GM12878 (cell line): ENCODE data around the gene ASCC3. TPM values are rescaled to one million over a fixed set of nuclear protein-coding genes. Genes with fewer than 3 reads are reported as not detected.

Experiments
- ATAC-seq: fragments of 200-7000 bp; cut with Tn5 transposase; 3 replicates; pipeline ENCODE4 v1.9.1; 2020; ENCODE audit warnings: mild to moderate bottlenecking, moderate library complexity
- BruUV-seq: library from RNA; stranded (reverse); fragments of 400-500 nt; replicated peaks from 2 replicates; lab custom pipeline; 2021; lab: Mats Ljungman, UMichigan
- CTCF ChIA-PET: fragments of 300-600 bp; sonication (Branson Sonifier 250); formaldehyde crosslinking; extraction: SDS; loops from one replicate; lab custom pipeline; 2021; ENCODE audit warnings: inconsistent platforms; lab: Yijun Ruan, JAX
- POLR2A ChIA-PET: fragments of 350-600 bp; formaldehyde crosslinking; extraction: SDS; loops from one replicate; lab custom pipeline; 2021; ENCODE audit warnings: inconsistent platforms; lab: Charles Lee
- RAD21 ChIA-PET: fragments of 300-600 bp; sonication (Branson Sonifier 250); formaldehyde crosslinking; loops from one replicate; lab custom pipeline; 2023; ENCODE audit warnings: antibody characterized with exemption; ENCODE audit not compliant: unreplicated experiment; lab: Charles Lee
- SMC1A ChIA-PET: fragments of 300-600 bp; sonication (Branson Sonifier 250); formaldehyde crosslinking; loops from one replicate; lab custom pipeline; 2023; ENCODE audit not compliant: unreplicated experiment, uncharacterized antibody; lab: Charles Lee
- DNase-seq: peaks from one replicate; pipeline ENCODE4 v3.0.0-alpha.2; 2011; ENCODE audit warnings: low read depth, low spot score
- FAIRE-seq: peaks from 3 replicates; lab custom pipeline; 2011; peaks lifted over from hg19 to GRCh38; lab: Jason Lieb, UNC
- H2AFZ ChIP-seq: 2 replicates; pipeline ENCODE4 v1.6.0; 2011; ENCODE audit warnings: low read depth, low read length, control low read depth; ENCODE audit not compliant: control insufficient read depth
- H3K27ac ChIP-seq: 2 replicates; pipeline ENCODE4 v1.5.1; 2011; ENCODE audit warnings: control low read depth; ENCODE audit not compliant: control insufficient read depth, insufficient read depth
- H3K27me3 ChIP-seq, 2 experiments: replicated peaks in 1 of 2; 2 replicates each; pipeline versions ENCODE4 v1.6.0 to v1.6.1; 2011; ENCODE audit warnings: low read length in 1 of 2; ENCODE audit not compliant: control insufficient read depth in 2 of 2, insufficient read depth in 2 of 2
- H3K36me3 ChIP-seq, 2 experiments: 2 replicates each; pipeline ENCODE4 v1.5.1; 2011; ENCODE audit warnings: low read length in 1 of 2; ENCODE audit not compliant: control insufficient read depth in 2 of 2, insufficient read depth in 2 of 2
- H3K4me1 ChIP-seq: 2 replicates; pipeline ENCODE4 v1.6.1; 2011; ENCODE audit warnings: mild to moderate bottlenecking, low read length, moderate library complexity, mixed read lengths; ENCODE audit not compliant: control insufficient read depth, insufficient read depth
- H3K4me2 ChIP-seq: 2 replicates; pipeline ENCODE4 v1.6.0; 2011; ENCODE audit warnings: control low read depth; ENCODE audit not compliant: control insufficient read depth, insufficient read depth
- H3K4me3 ChIP-seq: fragments of 200-600 bp; sonication (generic); 2 replicates; pipeline ENCODE4 v1.5.1; 2016
- H3K79me2 ChIP-seq: 2 replicates; pipeline ENCODE4 v1.6.0; 2011; ENCODE audit warnings: low read length; ENCODE audit not compliant: control insufficient read depth, insufficient read depth
- H3K9ac ChIP-seq: 2 replicates; pipeline ENCODE4 v1.8.0; 2011; ENCODE audit warnings: low read length, control low read depth, mixed read lengths; ENCODE audit not compliant: control insufficient read depth, insufficient read depth
- H3K9me3 ChIP-seq: replicated peaks from 3 replicates; pipeline ENCODE4 v1.5.1; 2011; ENCODE audit warnings: mild to moderate bottlenecking, low read length; ENCODE audit not compliant: control insufficient read depth, insufficient read depth
- H4K20me1 ChIP-seq: 2 replicates; pipeline ENCODE4 v1.6.0; 2011; ENCODE audit not compliant: control insufficient read depth, insufficient read depth
- ATF7 ChIP-seq: fragments of 450-650 bp; IDR thresholded peaks from 2 replicates; pipeline ENCODE4 v1.6.1; 2016; ENCODE audit warnings: low read depth, mild to moderate bottlenecking
- E2F8 ChIP-seq: fragments of 450-650 bp; IDR thresholded peaks from 2 replicates; pipeline ENCODE4 v1.6.1; 2018; ENCODE audit warnings: mild to moderate bottlenecking, low read depth, moderate library complexity; ENCODE audit not compliant: partially characterized antibody
- GABPA ChIP-seq: IDR thresholded peaks from 2 replicates; pipeline ENCODE4 v1.6.1; 2014; ENCODE audit warnings: antibody characterized with exemption, low read depth, mild to moderate bottlenecking, inconsistent platforms
- RAD21 ChIP-seq: IDR thresholded peaks from 2 replicates; pipeline ENCODE4 v1.6.1; 2011; ENCODE audit warnings: mild to moderate bottlenecking, low read depth, low read length, moderate library complexity; ENCODE audit not compliant: insufficient read depth
- RAD51 ChIP-seq: fragments of 450-650 bp; IDR thresholded peaks from 2 replicates; pipeline ENCODE4 v1.6.1; 2016; ENCODE audit warnings: moderate library complexity, mild to moderate bottlenecking, inconsistent platforms
- SMARCA5 ChIP-seq: fragments of 450-650 bp; IDR thresholded peaks from 2 replicates; pipeline ENCODE4 v1.6.1; 2017; ENCODE audit warnings: mild to moderate bottlenecking
- TAF1 ChIP-seq: IDR thresholded peaks from 2 replicates; pipeline ENCODE4 v1.6.1; 2011; ENCODE audit warnings: mild to moderate bottlenecking, low read depth, low read length, borderline replicate concordance
- ZBTB33 ChIP-seq: fragments of 450-650 bp; IDR thresholded peaks from 2 replicates; pipeline ENCODE4 v1.6.1; 2017; ENCODE audit warnings: mild to moderate bottlenecking
- ZNF622 ChIP-seq: fragments of 450-650 bp; IDR thresholded peaks from 2 replicates; pipeline ENCODE4 v1.6.1; 2017; ENCODE audit warnings: mild to moderate bottlenecking, inconsistent platforms
- WGBS: methylation state at CpG from one replicate; pipeline ENCODE4 v1.1.6; 2016; ENCODE audit warnings: low lambda C conversion rate; ENCODE audit not compliant: insufficient replicate concordance, insufficient coverage; ENCODE audit errors: missing lambda C conversion rate; 5-methylcytosine and 5-hydroxymethylcytosine counted together
- in situ Hi-C: fragments of 300-500 bp; cut with MboI; formaldehyde crosslinking; loops from 9 replicates; pipeline ENCODE4 v1.14.3; 2018; ENCODE audit warnings: mixed read lengths
- intact Hi-C: fragments of 100-400 bp; cut with micrococcal nuclease; formaldehyde crosslinking; loops from one replicate; pipeline ENCODE4 v1.14.2; 2022; ENCODE audit not compliant: unreplicated experiment
- polyA plus RNA-seq, 11 experiments: library from polyadenylated mRNA; depleted of rRNA in 4 of 11; unstranded in 6 of 11; stranded (reverse) in 5 of 11; fragments of >200 nt; fragmentation: Nextera tagmentation in 4 of 11; fragmentation: Illumina TruSeq in 1 of 11; extraction: Ambion mirVana in 4 of 11; extraction: Trizol in 1 of 11; gene quantifications; 1 replicate in 1 of 11; 2 replicates in 10 of 11; pipeline versions ENCODE4 v1.2.1 to v1.2.3, GENCODE V29; 2011 to 2016; ENCODE audit warnings: inconsistent platforms in 2 of 11, missing spikeins in 2 of 11, low read depth in 1 of 11
- total RNA-seq, 4 experiments: library from RNA; depleted of rRNA in 3 of 4; stranded (reverse); fragments of >200 nt in 3 of 4; fragmentation: Illumina TruSeq in 1 of 4; extraction: Trizol in 1 of 4; gene quantifications; 2 replicates each; pipeline versions ENCODE4 v1.2.1 to v1.2.3, GENCODE V29; 2013 to 2021
- TF ChIP-seq, protein P1 (sequence below): IDR thresholded peaks from 2 replicates; pipeline ENCODE4 v1.6.1; 2011; ENCODE audit warnings: low read depth, low read length, improper control_type of control experiment, borderline replicate concordance

Gene ASCC3
- total and polyA plus RNA-seq, 10 of the 15 experiments (the other 5 are each of a cell fraction or from before 2014, with no cell fraction given): 19.9 to 76.2 (median 55.9) TPM

DNA sequence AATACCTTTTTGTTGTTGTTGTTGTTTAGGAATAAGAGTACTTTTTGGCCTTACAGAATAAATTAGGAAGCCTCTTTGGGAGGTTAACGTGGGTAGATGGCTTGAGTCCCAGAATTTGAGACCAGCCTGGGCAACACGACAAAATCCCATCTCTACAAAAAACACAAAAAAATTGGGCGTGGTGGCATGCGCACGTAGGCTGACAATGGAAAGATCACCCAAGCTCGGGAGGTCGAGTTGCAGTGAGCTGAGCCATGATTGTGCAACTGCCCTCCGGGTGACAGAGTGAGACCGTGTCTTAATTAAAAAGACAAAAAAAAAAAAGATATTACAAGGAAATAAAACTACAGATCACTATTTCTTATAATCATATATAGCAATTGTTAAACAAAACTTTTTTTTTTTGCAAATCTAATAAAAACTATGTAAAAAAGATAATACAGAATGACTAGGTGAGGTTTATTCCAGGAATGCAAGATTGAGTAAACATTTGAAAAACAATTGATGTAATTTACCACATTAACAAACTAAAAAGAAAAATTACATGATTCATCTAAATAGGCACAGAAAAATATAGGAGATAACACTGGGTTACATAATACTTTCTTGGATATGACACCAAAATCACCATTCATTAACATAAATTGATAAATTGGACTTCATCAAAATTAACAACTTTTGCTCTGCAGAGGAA lies 43.6 kb upstream of the ASCC3 start (continued):
- TF ChIP-seq ZBTB33: no peak
- TF ChIP-seq SMARCA5: no peak
- no peak for TF ChIP-seq TAF1
- no peak for TF ChIP-seq RAD51

DNA sequence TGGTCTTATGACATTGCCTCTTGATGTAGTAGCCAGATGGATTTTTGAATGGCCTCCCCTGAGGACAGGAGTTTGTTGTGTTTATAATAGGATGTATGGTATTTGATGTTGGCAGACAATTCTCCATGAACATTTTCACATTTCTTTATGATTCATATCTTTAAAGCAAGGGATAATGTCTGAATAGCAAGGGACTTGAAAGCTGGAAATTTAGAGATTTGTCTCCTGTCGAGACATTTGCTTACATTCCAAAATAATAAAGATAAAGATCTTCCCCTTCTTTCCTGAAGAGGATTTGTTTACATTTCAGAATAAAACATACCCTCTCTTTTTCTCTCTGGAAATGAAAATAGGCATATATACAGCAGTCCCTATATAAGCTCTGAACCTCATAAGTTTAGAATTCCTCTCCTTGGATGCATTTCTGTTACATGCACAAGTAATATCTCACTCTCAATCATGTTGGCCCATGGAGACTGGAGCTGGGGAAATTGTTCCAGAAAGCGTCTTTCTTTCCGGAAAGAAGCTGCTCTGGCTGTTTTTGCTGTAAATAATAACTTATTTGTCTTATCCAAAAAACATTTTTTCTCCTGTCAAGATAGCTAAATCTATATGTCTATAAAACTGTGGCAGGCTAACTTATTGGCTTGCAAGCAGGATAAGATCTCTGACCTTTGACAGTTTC lies 42.5 kb upstream of the ASCC3 start:
- ChIA-PET POLR2A (no interaction called here), SMC1A (interaction anchor here (0.9 kb wide), 1 partner anchor 9 kb away, joined by 3 read pairs; no protein-coding TSS in a partner anchor)
- no peak for FAIRE-seq

More for the DNA sequence above, 42.5 kb upstream of the ASCC3 start:
- H4K20me1 ChIP-seq: no peaks in the 10 kb centered on the region
- no peak overlapping the region for H3K9ac ChIP-seq
- ChIA-PET RAD21 (no interaction called here), CTCF (interaction anchor here (0.6 kb wide), 1 partner anchor 1811 kb away, joined by 4 read pairs; no protein-coding TSS in a partner anchor)
- no peaks in the 10 kb centered on the region for H3K4me1 ChIP-seq
- in situ Hi-C loops (no loop called here), intact Hi-C loops (no loop called here)
- 57% methylated on average over 3 of the region's 3 CpGs for WGBS
- H3K79me2 ChIP-seq: no peaks in the 10 kb centered on the region
- H3K4me2 ChIP-seq: no peak overlapping the region
- DNase-seq (no peak), ATAC-seq (no peak)
- no peak overlapping the region for H2AFZ ChIP-seq
- BruUV-seq: no TSS peak
- H3K36me3 ChIP-seq: no peaks in the 10 kb centered on the region
- H3K4me3 ChIP-seq: no peak overlapping the region
- no peaks in the 10 kb centered on the region for H3K27me3 ChIP-seq
- no peaks in the 10 kb centered on the region for H3K9me3 ChIP-seq
- H3K27ac ChIP-seq: no peak overlapping the region
- TF ChIP-seq E2F8: no peak
- TF ChIP-seq, protein P1, sequence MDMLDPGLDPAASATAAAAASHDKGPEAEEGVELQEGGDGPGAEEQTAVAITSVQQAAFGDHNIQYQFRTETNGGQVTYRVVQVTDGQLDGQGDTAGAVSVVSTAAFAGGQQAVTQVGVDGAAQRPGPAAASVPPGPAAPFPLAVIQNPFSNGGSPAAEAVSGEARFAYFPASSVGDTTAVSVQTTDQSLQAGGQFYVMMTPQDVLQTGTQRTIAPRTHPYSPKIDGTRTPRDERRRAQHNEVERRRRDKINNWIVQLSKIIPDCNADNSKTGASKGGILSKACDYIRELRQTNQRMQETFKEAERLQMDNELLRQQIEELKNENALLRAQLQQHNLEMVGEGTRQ: no peak
- TF ChIP-seq RAD21: no peak
- no peak for TF ChIP-seq GABPA
- TF ChIP-seq TAF1: no peak
- no peak for TF ChIP-seq ZNF622
- no peak for TF ChIP-seq ATF7
